ENCODE data around the gene TATDN3.
A peak's percentile ranks its signal among the peaks of the same experiment; 100 is the strongest.

Gene TATDN3, protein sequence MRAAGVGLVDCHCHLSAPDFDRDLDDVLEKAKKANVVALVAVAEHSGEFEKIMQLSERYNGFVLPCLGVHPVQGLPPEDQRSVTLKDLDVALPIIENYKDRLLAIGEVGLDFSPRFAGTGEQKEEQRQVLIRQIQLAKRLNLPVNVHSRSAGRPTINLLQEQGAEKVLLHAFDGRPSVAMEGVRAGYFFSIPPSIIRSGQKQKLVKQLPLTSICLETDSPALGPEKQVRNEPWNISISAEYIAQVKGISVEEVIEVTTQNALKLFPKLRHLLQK

DNA sequence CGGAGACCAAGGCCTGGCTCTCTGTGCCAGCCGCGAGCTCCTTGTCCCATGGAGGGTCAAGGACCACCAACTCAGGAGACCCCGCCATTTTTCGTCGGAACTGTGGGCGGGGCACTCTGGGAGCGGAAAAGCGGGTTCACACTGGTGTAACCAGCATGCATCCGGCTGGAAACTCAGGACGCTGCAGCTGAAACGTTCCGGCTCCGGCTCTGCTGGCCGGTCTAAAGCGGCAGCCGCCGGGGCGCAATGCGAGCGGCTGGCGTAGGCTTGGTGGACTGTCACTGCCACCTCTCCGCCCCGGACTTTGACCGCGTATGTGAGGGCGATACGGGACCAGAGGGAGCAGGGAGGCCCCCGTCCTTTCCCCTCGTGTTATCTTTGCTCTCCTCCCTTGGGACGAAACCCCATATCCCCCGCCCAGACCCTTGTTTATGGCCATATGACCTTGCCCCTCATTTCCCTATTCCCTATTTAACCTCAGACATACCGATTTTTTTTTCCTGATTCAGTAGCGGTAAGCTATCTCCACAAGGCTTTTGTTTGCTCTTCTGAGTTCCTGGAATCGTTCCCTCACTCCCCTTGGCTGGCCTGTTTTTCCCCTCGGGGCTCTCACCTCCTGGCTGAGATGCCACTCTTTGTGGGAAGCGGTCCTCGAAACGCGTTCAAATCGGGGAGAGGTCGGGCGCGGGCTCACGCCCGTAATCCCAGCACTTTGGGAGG, at the start of gene TATDN3, which contains the start of gene NSL1:
Gene TATDN3, plus strand, starts transcription at position 219 of the 720 bp plus-strand sequence. Its CDS starts 28 bp downstream, at position 247.
Gene NSL1, minus strand, starts transcription at position 102 of the 720 bp plus-strand sequence. Its CDS starts 14 bp downstream, at position 88.
- H3K4me2 ChIP-seq (ENCODE audit: low read length), result peak within 1 kb of the TSS; percentile 86
- H3F3A ChIP-seq (ENCODE audit: control insufficient read depth, insufficient read depth), result peaks cover 16% of the 10 kb centered on the region
- no peaks in the 10 kb centered on the region for H4K20me1 ChIP-seq (ENCODE audit: control insufficient read depth, insufficient read depth, low read depth, low read length)
- peaks cover 61% of the 10 kb centered on the region for H3K79me2 ChIP-seq (ENCODE audit: control insufficient read depth, low read length)
- no peaks in the 10 kb centered on the region for H3K27me3 ChIP-seq (ENCODE audit: control insufficient read depth, low read length)
- peak within 1 kb of the TSS; percentile 89 for H3K27ac ChIP-seq (ENCODE audit: low read depth, low read length)
- peak within 1 kb of the TSS; percentile 89 for H3K4me3 ChIP-seq (ENCODE audit: low read length)
- no peaks in the 10 kb centered on the region for H3K9me2 ChIP-seq (replicated peaks; ENCODE audit: control insufficient read depth, low read length)
- peaks cover 58% of the 10 kb centered on the region for H3K4me1 ChIP-seq (ENCODE audit: control insufficient read depth, low read length)
- peaks cover 27% of the 10 kb centered on the region for H3K36me3 ChIP-seq (ENCODE audit: control insufficient read depth, low read length)
- TF ChIP-seq CTCF (IDR thresholded peaks at IDR 0.05; ENCODE audit: low read depth, low read length, poor library complexity, severe bottlenecking), result no peak
- TF ChIP-seq EZH2phosphoT487 (IDR thresholded peaks at IDR 0.05; ENCODE audit: borderline replicate concordance, low read length), result no peak
- H3K9me3 ChIP-seq (ENCODE audit: control insufficient read depth, insufficient read depth, low read length), result no peaks in the 10 kb centered on the region

- no peaks in the 10 kb centered on the region for H3K9me2 ChIP-seq (replicated peaks; ENCODE audit: control insufficient read depth, low read length)
- no peaks in the 10 kb centered on the region for H3K27me3 ChIP-seq (ENCODE audit: control insufficient read depth, low read length)
- H3K36me3 ChIP-seq (ENCODE audit: control insufficient read depth, low read length), result no peaks in the 10 kb centered on the region
- H3K9me3 ChIP-seq (ENCODE audit: control insufficient read depth, insufficient read depth, low read length), result no peaks in the 10 kb centered on the region
- H3K4me2 ChIP-seq (ENCODE audit: low read length), result no peak overlapping the region
- H3K4me1 ChIP-seq (ENCODE audit: control insufficient read depth, low read length), result no peaks in the 10 kb centered on the region
- no peaks in the 10 kb centered on the region for H3F3A ChIP-seq (ENCODE audit: control insufficient read depth, insufficient read depth)
- TF ChIP-seq EZH2phosphoT487 (IDR thresholded peaks at IDR 0.05; ENCODE audit: borderline replicate concordance, low read length) (no peak), CTCF (IDR thresholded peaks at IDR 0.05; ENCODE audit: low read depth, low read length, poor library complexity, severe bottlenecking) (no peak)
- no peak overlapping the region for H3K4me3 ChIP-seq (ENCODE audit: low read length)
- no peaks in the 10 kb centered on the region for H4K20me1 ChIP-seq (ENCODE audit: control insufficient read depth, insufficient read depth, low read depth, low read length)
- no peaks in the 10 kb centered on the region for H3K79me2 ChIP-seq (ENCODE audit: control insufficient read depth, low read length)
- no peak overlapping the region for H3K27ac ChIP-seq (ENCODE audit: low read depth, low read length)
Observed at GRCh38 chr1:212743901-212744475, 47.7 kb upstream of the TATDN3 start.

- Histone ChIP-seq H3K79me2 (ENCODE audit: control insufficient read depth, low read length) (no peaks in the 10 kb centered on the region; the same call in 1 of the 2 replicates), H3K27me3 (ENCODE audit: control insufficient read depth, low read length) (no peaks in the 10 kb centered on the region), H3K4me1 (ENCODE audit: control insufficient read depth, low read length) (peaks cover 6% of the 10 kb centered on the region), H3K4me2 (ENCODE audit: low read length) (no peak overlapping the region), H3K9me3 (ENCODE audit: control insufficient read depth, insufficient read depth, low read length) (no peaks in the 10 kb centered on the region), H3K27ac (ENCODE audit: low read depth, low read length) (no peak overlapping the region), H4K20me1 (ENCODE audit: control insufficient read depth, insufficient read depth, low read depth, low read length) (no peaks in the 10 kb centered on the region), H3K4me3 (ENCODE audit: low read length) (no peak overlapping the region), H3F3A (ENCODE audit: control insufficient read depth, insufficient read depth) (no peaks in the 10 kb centered on the region), H3K36me3 (ENCODE audit: control insufficient read depth, low read length) (no peaks in the 10 kb centered on the region), H3K9me2 (replicated peaks; ENCODE audit: control insufficient read depth, low read length) (no peaks in the 10 kb centered on the region)
- TF ChIP-seq CTCF (IDR thresholded peaks at IDR 0.05; ENCODE audit: low read depth, low read length, poor library complexity, severe bottlenecking) (no peak), EZH2phosphoT487 (IDR thresholded peaks at IDR 0.05; ENCODE audit: borderline replicate concordance, low read length) (no peak)
Observed at GRCh38 chr1:212745303-212745702, 46.4 kb upstream of the TATDN3 start.

Measured in DOHH2 (cell line).